NCI-H187 (cell line): ENCODE results near the gene BEGAIN.

Experiments used
- DNase-seq, 2 experiments: peaks; one replicate each; lab custom pipeline; 2025; lab: John Stamatoyannopoulos, UW

Gene BEGAIN, protein sequence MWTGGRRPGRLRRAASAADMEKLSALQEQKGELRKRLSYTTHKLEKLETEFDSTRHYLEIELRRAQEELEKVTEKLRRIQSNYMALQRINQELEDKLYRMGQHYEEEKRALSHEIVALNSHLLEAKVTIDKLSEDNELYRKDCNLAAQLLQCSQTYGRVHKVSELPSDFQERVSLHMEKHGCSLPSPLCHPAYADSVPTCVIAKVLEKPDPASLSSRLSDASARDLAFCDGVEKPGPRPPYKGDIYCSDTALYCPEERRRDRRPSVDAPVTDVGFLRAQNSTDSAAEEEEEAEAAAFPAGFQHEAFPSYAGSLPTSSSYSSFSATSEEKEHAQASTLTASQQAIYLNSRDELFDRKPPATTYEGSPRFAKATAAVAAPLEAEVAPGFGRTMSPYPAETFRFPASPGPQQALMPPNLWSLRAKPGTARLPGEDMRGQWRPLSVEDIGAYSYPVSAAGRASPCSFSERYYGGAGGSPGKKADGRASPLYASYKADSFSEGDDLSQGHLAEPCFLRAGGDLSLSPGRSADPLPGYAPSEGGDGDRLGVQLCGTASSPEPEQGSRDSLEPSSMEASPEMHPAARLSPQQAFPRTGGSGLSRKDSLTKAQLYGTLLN

GRCh38 chr14:100587086-100587762, at the start of gene BEGAIN:
Gene BEGAIN (minus strand): TSS chr14:100587417. CDS start chr14:100587290, 127 bp downstream.
- DNase-seq, result no peak

DNA sequence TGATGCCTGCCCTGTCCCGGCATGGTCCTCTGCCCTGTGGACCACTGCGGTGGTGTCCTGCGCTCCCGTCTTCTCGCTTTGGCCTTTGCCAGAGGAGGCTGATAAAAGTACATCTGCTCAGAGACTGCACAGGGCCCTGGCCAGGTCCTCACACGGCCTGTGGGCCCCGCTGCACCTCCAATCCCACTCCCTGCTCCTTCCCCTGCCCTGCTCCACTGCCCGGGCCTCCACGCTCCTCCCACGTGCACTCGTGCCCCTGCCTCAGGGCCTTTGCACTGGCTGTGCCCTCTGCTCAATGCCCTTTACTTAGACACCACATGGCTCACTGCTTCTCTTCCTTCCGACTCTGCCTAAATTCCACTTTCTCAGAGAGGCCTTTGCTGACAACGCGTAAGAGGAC, 49.3 kb upstream of the BEGAIN start:
- no peak for DNase-seq

GRCh38 chr14:100634026-100634425, 46.8 kb upstream of the BEGAIN start:
- no peak for DNase-seq

- DNase-seq, result no peak
Measured at GRCh38 chr14:100633406-100633805, 46.2 kb upstream of the BEGAIN start.

DNA sequence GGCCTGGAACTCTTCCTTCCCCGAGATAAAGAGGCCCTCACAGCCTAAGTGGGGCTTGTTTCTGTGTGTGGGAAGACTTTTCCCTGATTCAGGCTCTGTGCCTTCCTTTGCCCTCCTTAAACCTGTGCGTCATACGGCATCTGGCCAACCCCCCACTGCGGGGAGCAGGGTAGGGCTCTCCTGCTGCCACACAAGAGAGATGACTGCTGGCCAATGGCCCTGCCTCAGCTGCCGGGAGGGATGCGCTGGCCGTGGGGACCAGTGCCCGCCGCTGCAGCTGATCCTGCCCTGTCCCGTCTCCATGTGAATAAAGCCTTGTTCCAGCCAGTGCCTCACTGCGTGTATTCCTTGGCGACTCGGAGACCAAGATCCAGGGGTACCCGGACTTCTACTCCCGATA, 42.5 kb upstream of the BEGAIN start:
- DNase-seq, result no peak

GRCh38 chr14:100629098-100629497, 41.9 kb upstream of the BEGAIN start:
- no peak for DNase-seq

DNA sequence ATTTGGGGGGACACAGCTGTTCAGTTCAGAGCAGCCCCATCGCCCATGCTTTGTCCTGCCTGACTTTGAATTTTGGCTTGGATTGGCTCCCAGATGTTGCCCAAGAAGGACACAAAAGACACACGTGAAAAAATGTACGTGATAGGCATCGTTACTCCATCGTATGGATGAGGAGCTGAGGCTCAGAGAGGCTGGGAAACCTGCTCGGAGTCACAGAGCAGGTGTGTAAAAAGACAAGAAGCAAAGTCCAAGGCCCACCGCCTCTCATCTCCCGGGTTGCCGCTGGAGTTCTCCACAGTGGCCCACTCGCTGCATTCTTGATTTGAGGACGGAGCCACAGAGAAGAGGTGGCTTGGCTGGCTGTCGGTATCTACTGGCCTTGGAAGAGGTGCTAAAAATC, 41.0 kb upstream of the BEGAIN start:
- no peak for DNase-seq

DNA sequence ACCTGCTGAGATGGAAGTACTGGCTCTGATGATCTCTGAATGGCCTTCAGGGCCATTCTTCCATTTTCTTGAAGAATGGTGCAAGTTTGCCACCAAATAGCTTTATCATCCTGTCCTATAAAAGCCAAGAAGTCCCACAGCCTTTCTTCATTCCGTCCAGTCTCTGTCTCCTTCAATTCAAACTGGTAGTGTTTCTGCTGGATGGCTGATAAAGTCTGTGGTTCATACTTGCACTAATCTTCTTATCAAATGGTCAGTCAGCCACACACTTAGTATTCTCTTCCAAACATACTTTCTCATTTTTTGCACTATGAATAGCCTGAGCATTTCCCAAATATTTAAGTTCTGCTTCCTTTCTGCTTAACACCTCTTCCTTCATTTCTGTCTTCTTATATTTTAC, 39.4 kb upstream of the BEGAIN start:
- no peak for DNase-seq

DNA sequence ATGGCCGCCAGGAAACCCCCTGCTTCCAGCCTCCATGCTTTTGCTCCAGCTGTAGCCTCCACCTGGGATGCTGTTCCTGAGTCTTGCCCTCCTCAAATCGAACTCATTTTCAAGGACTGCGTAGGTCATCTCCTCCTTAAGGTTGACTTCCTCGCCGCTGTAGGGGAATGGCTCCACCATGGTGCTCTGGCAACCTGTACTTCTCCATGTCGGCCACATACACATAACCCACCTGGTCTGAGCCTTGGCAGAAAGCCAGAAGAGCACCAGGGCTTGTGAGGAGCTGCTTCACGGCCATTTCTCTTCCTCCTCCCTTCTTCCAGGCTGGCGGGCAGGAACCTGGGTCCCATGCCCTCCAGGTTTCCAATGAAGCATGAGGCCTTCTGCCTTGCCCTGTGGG, 36.7 kb upstream of the BEGAIN start:
- DNase-seq, result no peak

- DNase-seq, result no peak
Measured at GRCh38 chr14:100623557-100623956, 36.3 kb upstream of the BEGAIN start.

DNA sequence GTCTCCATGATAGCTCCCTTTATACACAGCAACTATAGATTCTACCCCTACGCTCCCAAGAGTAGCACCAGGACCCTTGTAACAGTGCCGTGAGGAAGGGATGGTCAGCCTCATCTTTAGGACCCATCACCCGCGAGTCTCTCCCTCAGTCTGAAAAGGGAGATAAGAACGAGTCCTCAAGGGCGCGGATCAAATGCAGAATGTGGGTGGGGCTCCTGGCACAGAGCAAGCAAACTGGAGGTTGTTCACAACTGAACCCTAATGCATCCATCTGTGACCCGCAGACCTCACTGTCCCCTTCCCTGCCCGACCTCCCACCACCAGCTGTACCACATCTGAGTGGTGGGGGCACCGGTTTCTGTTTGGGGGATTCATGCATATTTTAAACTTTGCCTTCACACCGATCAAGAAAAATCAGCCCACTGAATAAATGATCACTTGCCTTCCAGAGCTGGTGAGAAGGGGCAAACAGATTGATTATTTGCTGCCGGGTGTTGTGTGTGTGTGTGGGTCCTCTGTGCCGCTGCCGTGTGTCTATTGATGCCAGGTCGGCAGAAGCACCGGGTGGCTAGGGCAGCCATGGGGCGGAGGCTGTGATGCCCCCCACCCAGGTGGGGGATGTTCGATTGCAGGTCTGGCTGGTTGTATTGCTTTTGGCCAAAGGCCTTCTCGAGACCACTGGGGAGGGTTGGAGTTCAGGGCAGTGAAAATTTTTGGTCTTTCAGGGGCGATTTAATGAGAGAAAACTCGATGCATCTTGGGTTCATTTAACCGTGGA, 35.7 kb upstream of the BEGAIN start:
- DNase-seq, result no peak

GRCh38 chr14:100622224-100622623, 35.0 kb upstream of the BEGAIN start:
- no peak for DNase-seq

- no peak for DNase-seq
Measured at GRCh38 chr14:100621806-100622205, 34.6 kb upstream of the BEGAIN start.

- DNase-seq, result no peak
Measured at GRCh38 chr14:100620255-100621100, 33.3 kb upstream of the BEGAIN start.

- no peak for DNase-seq
Measured at GRCh38 chr14:100619396-100620254, 32.4 kb upstream of the BEGAIN start.

- no peak for DNase-seq
Measured at GRCh38 chr14:100618763-100619320, 31.6 kb upstream of the BEGAIN start.

GRCh38 chr14:100618318-100618693, 31.1 kb upstream of the BEGAIN start:
- no peak for DNase-seq

- DNase-seq, result no peak
Measured at GRCh38 chr14:100617410-100618317, 30.4 kb upstream of the BEGAIN start.

DNA sequence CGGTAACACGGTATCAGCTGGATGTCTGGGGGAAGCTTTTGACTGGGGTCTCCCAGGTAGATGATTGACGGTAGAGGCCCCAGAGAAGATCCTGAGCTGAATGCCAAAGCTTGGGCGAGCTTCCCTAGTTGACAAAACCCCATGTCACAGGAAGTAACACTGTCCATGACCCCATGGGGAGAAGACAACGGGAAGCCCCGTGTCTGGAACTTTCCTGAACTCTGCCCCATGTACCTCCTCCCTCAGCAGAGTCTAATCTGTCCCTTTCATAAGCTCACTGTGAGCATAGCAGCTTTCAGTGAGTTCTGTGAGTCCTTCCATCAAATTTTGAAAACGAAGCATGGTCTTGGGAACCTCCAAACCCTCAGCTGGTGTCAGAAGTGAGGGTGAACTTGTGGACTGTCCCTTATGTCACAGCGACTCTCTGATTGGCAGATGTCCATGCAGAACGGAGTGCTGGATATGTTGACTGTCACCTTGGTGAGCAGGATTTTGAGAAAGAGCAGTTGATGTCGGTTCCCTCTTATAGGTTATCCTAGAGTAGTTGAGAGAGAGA, 29.7 kb upstream of the BEGAIN start:
- DNase-seq, result no peak
